Lower leg skin (tissue), 3 donors: ENCODE results near the gene POMT1.

Experiments used
- POLR2A ChIP-seq, 2 donors: fragments of 450-650 bp; IDR thresholded peaks; one replicate each; pipeline ENCODE4 v1.6.1; 2016 to 2017; ENCODE audit warnings: antibody characterized with exemption in 2 of 2, mild to moderate bottlenecking in 1 of 2, moderate library complexity in 1 of 2
- TF ChIP-seq, protein P1 (sequence below), 3 donors: fragments of 450-650 bp; IDR thresholded peaks; one replicate each; pipeline ENCODE4 v1.5.1; 2016; ENCODE audit warnings: antibody characterized with exemption in 3 of 3, mild to moderate bottlenecking in 3 of 3, moderate library complexity in 2 of 3

DNA sequence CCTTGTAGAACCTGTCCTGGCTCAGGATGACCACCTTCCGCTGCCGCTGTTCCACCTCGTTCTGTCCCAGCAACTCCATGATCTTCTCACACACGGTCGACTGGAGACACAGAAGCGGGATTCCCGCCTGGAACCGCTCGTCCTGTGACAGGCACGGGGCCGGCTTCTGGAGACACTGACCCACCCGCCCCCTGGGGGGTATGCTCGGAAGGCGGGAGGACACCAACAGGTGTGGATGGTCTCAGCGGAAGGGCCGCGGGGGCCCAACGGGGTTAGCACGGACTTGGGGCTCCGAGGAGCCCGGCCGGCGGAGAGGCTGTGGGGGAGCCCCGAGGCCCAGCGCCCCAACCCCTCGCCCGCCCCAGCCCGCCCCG is 27.8 kb downstream of the POMT1 start:
- no peak for TF ChIP-seq POLR2A (IDR thresholded peaks at IDR 0.05)
- TF ChIP-seq, protein P1, sequence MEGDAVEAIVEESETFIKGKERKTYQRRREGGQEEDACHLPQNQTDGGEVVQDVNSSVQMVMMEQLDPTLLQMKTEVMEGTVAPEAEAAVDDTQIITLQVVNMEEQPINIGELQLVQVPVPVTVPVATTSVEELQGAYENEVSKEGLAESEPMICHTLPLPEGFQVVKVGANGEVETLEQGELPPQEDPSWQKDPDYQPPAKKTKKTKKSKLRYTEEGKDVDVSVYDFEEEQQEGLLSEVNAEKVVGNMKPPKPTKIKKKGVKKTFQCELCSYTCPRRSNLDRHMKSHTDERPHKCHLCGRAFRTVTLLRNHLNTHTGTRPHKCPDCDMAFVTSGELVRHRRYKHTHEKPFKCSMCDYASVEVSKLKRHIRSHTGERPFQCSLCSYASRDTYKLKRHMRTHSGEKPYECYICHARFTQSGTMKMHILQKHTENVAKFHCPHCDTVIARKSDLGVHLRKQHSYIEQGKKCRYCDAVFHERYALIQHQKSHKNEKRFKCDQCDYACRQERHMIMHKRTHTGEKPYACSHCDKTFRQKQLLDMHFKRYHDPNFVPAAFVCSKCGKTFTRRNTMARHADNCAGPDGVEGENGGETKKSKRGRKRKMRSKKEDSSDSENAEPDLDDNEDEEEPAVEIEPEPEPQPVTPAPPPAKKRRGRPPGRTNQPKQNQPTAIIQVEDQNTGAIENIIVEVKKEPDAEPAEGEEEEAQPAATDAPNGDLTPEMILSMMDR (IDR thresholded peaks at IDR 0.05), result no peak
